CD4-positive, alpha-beta T cell treated with Interleukin-12 subunit alpha and Interleukin-12 subunit beta, for 1 hour (primary cell): ENCODE results near the gene MOV10L1.
"Not testable (repeated sequence)": the region's sequence is repeated elsewhere in the genome, so short reads cannot be mapped to it uniquely, and the experiment has no call there.

ENCODE experiments used
- DNase-seq: peaks from one replicate; pipeline ENCODE4 v3.0.0-alpha.2; 2020

The MOV10L1 gene

DNA sequence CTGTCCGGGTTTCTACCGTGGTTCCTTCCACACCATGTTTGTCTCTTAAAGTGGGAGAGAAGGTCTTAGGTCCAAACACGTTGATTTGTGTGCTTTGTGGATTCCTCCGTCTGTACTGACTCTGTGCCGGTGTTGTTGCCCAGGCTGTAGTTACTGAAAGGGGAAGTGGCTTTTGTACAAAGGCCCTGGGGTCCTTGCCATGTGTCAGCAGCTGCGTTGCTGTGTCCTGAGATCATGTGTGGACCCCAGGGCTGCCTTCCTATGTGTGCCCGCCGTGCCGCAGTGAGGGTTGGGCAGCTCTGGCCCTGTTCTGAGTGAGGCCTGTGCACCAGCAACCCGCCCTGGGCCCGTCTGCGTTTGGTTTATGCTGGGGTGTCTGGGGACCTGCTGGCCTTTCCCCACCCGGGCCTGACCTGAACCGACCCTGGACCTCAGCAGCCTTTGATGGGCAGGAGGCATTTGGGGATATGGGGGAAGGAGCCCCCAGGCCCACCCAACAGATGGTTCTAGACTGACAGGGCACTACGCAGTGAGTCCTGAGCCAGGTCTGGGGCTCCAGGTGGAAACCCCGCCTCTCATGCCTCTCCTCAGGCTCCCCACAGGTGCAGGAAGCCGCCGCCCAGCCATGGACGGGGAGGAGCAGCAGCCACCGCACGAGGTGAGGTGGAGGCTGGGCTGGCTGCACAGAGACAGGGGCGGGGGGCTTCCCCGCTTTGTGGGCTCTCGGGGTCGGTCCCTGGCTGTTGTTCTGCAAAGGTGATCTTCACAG lies 102.8 kb downstream of the MOV10L1 start:
- peak; percentile 65 for DNase-seq

DNA sequence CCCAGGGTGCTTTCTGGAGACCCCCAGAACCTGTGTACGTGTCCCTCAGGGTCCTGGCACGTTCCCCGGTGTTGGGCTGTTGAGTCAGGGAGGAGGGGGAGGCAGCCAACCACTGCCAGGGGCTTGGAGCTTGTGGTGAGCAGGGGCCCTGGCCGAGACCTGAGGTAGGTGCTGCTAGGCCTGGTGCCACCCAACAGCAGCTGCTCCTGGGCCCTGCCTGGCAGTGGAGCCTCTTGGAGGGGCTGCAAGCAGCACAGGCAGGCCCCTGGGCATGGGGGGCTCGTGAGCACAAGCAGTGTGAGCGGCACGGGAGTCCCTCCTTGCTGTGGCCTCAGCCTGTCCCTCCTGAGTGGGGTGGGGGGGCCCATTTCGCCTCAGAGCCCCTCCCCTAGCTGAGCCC lies 103.8 kb downstream of the MOV10L1 start:
- DNase-seq: no peak

DNA sequence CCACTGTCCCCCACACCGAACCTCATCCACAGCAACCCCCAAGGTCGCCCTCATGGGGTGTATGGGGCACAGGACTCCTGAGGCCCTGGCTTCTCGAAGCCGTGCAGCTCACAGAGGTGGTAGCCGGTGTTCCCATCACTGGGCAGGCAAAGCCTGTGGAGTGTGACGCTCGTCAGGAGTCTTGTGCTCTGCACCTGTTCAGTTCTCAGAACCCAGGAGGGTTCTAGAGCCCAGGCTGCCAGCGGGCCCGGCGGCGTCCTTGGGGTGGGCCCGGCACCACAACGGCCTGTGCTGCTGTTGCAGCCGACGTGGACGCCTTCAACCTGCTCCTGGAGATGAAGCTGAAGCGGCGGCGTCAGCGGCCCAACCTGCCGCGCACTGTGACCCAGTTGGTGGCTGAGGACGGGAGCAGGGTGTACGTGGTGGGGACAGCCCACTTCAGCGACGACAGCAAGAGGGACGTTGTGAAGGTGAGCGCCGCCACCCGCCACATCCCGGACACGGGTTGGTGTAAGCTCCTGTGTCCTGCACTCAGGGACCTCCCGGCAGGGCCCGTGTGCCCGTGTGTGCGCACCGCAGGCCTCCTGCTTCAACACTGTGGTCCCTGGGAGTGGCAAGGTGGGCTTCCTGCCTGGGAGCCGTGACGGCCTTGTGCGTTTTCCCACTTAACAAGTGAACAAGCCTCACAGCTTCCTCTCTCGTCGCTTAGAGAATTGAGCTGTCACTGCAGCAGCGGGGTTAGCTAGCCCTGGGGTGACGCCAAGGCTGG lies 104.4 kb downstream of the MOV10L1 start:
- DNase-seq: no peak

DNA sequence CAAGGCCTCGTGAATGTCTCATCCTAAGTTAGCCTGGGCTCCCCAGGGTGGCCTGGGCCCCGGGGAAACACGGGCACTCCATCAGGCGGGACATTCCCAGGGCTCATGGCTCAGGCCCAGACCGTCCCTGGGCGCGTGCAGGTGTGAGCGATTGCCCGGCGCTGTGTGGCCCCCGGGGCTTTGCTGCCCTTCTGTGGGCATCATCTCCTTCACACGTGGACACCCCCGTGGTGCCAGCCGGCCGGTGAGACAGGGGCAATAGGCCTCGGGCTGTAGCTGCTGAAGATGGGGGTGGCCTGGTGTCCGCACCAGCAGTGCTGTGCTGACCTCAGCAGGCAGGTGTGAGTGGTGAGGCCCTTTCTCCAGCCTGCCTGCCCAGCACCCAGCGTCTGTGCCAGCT lies 106.5 kb downstream of the MOV10L1 start:
- no peak for DNase-seq

DNA sequence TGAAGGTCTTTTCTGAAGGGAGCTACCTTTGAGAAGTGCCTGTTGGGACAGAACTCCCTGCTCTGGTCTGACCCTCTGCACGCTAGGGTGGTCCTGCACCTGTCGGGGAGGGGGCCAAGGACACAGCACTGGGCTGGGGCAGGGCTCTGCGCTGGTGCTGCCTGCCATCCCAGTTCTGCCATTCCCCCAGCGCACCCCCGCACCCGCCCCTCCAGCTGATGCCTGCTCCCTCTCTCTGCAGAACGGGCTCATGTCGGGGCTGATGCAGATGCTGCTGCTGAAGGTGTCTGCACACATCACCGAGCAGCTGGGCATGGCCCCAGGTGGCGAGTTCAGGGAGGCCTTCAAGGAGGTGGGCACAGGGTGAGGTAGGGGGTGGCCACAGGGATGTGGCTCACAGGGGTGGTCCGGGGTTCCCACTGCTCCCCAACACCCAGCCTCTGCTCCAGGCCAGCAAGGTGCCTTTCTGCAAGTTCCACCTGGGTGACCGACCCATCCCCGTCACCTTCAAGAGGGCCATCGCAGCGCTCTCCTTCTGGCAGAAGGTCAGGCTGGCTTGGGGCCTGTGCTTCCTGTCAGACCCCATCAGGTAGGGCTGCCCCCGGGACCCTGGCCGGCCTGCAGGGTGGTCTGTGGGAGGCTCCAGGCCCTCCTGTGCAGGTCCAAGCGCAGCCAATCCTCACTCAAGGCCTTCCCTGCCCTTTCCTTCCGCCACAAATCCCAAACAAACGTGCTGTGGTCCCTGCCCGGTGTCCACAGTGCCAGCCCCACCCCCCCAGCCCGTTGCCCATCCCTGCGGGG lies 107.4 kb downstream of the MOV10L1 start:
- no peak for DNase-seq

DNA sequence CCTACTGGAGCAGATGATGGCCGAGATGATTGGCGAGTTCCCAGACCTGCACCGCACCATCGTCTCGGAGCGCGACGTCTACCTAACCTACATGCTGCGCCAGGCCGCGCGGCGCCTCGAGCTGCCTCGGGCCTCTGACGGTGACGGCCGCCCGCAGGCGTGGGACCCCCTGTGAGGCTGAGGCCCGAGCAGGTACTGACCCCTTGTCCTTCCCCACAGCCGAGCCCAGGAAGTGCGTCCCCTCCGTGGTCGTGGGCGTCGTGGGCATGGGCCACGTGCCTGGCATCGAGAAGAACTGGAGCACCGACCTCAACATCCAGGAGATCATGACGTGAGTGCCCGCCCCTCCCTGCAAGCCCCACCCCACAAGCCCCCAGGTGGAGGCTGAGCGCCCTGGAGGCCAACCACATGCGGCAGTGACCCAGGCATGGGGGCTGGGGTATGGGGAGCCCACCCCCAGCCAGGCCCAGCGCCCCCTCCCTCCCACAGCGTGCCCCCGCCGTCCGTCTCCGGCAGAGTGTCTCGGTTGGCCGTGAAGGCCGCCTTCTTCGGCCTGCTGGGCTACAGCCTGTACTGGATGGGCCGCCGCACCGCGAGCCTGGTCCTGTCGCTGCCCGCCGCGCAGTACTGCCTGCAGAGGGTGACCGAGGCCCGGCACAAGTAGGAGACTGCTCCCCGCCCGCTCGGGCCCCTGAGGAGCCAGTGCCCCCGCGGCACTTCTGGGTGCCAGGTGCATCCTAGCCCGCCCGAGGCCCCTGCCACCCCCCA lies 108.2 kb downstream of the MOV10L1 start:
- no peak for DNase-seq

DNA sequence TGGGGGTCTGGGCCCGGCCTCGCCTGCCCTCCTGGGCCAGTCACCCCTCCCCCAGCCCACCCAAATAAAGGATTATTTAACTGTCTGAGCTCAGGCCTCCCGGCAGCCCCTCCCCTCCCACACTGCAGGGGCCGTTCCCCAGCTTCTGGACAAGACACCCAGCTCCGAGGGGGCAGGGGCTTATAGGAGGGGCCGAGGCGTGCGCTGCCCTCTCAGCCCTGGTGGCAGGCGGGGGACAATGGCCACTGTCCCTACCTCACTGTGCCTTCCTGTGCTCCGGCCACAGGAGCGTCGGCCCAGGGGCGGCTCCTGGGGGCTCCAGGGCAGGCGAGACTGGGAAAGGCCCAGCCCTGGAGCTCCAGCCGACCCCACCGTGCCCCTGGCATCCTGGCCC lies 108.8 kb downstream of the MOV10L1 start:
- no peak for DNase-seq

DNA sequence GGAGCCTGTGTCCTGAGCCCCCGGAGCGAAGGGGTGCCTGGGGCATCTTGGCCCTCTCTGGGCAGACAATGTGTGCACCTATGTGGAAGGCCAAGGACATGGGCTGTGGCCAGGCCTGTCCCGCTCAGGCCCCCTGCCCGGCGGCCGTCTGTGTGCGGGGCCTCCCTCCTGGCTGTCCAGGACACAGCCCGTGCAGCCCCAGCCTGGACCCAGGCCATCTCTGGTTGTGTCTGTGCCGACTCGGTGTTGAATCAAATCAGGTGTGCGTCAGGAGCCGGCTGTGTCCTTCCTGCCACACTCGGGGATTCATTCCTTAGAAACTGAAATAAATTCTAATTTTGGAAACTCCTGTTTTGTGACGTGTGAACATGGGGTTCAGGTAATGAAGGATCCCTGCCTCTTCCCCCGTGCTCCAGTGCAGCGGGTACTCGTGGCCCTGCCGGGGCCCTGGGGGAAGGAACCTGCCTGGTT lies 109.5 kb downstream of the MOV10L1 start:
- no peak for DNase-seq

DNA sequence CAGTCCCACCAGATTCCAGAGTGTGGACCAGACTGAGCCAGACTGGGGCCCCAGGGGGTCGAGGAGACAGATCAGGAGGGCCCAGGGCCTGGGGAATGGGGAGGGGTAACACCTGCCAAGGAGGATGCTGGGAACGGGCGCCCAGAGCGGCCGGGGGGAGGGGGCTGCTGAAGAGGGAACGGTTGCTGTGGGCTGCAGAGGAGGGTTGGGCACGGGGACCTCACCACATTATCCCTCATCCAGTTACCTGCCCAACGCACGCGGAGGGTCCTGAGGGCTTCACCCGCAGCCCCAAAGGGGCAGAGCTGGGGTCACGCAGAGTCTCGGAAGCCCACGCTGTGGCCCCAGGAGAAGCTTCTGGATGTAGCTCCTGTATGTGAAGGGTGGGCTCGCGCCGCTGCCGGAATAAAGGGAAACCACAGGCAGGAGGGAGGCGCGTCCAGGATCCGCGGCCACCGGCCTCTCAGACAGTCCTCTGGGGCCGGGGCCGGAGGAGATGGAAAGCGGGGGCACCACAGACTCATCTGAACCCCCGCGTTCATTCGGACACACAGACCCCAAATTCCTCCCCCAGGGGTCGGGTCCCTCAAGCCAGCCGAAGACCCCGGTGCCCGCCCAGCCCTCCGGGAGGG lies 110.1 kb downstream of the MOV10L1 start:
- no peak for DNase-seq

DNA sequence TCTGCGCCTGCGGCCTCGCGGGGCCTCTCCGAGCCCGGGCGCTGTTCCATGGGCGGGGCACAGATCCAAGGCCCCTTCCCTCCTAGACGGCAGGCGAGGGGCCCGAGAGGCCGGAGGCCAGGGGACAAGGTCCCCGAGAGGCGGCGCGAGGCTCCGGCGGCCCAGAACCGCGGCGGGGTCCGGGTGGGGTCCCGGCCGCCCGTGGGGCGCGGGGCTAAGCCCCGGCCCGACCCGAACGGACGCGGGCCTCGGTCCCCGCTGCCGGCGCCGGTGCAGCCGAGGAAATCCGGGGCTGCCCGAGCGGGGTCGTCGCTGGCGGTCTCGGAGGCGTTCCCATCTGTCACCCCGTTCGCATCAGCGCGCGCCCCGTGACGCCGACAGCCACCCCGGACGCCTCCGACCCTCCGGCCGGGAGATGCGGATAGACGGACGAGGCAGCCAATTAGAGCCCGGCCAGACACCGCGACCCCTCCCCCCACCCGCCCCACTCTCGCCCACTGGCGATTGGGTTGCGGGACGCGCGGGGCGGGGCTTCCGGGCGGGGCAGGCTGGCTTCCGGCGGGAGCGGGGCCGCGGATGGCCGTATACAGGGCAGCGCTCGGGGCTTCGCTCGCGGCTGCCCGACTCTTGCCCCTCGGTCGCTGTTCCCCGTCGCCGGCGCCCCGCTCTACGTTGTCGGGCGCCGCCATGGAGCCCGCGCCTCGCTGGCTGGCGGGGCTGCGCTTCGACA lies 110.8 kb downstream of the MOV10L1 start, which contains the start of gene SELENOO:
Gene SELENOO (plus strand): TSS at position 551 of the 730 bp plus-strand sequence. CDS start 26 bp downstream, at position 577.
- peak; percentile 94 for DNase-seq

DNA sequence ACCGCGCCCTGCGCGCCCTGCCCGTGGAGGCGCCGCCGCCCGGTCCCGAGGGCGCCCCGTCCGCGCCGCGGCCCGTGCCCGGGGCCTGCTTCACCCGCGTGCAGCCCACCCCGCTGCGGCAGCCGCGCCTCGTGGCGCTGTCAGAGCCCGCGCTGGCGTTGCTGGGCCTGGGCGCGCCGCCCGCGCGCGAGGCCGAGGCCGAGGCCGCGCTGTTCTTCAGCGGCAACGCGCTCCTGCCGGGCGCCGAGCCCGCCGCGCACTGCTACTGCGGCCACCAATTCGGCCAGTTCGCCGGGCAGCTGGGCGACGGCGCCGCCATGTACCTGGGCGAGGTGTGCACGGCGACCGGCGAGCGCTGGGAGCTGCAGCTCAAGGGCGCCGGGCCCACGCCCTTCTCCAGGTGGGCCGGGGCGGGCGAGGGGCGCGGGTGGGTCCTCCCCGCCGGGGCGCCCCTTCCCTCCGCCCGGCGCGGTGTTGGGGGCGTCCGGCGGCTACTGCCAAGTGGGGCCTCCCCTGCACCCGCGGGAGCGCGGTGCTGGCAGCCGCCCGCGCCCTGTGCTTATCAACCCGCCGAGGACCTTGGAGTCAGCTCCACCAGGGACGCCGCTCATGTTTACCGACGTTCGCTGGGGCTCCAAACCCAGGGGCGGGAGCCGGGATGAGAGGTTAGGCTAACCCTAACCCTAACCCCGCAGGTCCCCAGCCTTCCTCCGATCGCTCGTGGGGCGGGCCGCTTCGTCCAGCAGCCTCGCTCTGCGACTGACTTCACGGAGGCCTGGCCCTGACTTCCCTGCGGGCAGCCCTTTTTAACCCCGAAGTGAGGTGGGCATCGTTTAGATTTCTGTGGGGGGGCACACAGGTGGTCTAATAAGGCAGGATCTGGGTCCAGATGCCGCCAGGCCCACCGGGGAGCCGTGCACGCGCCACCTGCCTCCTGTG lies 111.7 kb downstream of the MOV10L1 start:
- no peak for DNase-seq

DNA sequence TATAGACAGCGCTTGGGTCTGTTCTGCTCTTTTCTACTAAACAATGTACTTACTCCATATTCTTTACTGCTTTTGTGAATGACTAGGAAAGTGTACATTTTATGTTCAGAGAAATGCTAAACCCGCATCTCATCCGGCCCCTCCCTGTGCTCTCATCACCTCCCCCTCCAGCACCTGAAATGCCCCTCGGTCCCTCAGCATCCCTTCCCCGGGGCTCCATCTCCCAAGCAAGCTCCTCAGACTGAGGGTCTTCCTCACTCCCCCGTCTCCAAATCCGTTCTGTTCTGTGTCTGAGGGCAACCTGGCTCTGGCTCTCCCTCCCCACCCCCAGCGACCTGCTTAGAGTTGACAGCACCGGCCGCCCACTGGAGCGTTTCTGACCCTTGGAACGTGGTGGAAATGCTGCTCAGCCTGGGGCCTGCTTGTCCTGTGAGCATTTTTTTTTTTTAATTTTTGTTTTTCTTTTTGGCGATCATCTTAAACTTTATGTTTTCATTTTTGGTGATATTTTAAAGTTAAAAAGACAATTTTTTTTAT lies 112.4 kb downstream of the MOV10L1 start:
- no peak for DNase-seq

DNA sequence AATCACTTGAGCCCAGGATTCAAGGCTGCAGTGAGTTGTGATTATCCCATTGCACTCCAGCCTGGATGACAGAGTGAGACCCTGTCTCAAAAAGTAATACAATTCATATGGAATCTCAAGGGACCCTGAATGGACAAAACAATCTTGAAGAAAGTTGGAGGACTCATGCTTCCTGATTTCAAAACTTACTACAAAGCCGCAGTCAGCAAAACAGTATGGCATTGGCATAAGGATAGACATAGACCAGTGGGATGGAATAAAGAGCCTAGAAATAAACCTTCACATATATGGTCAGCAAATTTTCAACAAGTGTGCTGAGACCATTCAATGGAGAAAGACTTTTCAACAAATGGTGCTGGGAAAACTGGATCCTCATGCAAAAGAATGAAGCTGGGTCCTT lies 113.5 kb downstream of the MOV10L1 start:
- DNase-seq: no peak

DNA sequence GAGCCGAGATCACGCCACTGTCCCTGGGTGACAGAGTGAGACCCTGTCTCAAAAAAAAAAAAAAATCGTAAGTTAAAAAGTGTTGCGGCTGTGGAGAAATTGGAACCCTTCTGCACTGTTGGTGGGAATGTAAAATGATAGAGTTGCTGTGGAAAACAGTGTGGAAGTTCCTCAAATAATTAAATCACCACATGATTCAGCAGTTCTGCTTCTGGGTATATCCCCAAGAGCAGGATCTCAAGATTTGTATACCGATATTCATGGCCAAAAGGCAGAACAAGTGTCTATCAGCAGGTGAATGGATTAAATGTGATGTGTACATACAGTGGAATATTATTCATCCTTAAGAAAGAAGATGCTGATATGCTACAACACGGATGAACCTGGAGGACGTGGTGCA lies 114.8 kb downstream of the MOV10L1 start:
- DNase-seq: no peak

DNA sequence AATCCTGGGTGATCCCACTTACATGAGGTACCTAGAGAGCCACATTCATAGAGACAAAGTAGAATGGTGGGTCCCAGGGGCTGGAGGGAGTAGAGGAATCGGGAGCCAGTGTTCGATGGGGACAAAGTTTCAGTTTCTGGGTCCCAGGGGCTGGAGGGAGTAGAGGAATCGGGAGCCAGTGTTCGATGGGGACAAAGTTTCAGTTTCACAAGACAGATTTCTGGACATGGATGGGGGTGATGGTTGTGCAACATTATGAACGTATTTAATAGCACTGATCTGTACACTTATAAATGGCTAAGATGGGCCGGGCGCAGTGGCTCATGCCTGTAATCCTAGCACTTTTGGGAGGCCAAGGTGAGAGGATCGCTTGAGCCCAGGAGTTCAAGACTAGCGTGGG lies 115.2 kb downstream of the MOV10L1 start:
- not testable (repeated sequence) for DNase-seq

DNA sequence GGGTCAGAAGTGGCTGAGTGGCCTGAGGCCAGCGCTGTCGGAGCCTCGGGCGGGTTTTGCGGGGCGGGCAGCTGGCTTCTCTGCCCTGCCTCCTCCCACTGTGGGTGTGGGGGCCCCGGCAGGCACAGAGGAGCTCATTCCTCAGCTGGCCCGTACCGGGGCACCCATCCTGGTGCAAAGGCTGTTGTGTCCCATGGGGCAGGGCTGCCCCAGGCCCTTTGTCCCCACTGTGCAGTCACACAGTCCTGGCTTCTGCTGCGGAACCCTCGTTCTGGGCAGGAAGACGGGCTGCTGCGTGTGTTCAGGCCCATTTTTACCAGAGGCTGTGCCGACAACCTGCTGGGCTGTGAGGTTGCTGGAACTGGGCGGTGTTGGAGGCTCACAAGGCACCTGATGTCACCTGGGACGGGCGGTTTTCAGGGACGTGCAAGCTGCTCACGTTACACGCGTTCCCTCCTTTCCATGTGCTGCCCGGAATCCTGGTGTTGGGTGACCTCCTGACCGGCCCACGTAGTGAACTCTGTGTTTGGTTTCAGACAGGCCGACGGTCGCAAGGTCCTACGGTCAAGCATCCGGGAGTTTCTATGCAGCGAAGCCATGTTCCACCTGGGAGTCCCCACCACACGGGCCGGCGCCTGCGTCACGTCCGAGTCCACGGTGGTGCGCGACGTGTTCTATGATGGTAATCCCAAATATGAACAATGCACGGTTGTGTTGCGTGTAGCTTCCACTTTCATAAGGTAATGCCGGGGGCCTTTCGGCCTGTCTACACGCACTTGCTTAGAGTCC lies 116.2 kb downstream of the MOV10L1 start:
- no peak for DNase-seq

DNA sequence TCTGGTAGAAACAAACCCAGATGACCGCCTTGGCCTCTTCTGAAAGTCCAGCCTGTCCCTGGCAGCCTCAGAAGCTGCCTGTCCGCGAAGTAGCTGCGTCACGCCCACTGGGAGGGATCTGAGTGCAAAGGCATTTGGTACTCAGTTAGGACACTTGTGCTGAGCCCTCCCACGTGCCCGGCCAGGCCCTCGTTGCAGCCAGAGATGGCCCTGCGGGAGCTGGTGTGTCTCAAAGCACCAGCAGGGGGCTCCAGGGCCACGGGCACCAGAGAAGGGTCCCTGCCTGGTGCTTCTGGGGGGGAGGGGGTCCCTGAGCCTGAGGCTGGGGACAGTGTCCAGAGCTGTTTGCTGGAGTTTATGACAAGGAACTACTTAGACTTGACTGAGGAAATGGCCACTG lies 116.8 kb downstream of the MOV10L1 start:
- no peak for DNase-seq

DNA sequence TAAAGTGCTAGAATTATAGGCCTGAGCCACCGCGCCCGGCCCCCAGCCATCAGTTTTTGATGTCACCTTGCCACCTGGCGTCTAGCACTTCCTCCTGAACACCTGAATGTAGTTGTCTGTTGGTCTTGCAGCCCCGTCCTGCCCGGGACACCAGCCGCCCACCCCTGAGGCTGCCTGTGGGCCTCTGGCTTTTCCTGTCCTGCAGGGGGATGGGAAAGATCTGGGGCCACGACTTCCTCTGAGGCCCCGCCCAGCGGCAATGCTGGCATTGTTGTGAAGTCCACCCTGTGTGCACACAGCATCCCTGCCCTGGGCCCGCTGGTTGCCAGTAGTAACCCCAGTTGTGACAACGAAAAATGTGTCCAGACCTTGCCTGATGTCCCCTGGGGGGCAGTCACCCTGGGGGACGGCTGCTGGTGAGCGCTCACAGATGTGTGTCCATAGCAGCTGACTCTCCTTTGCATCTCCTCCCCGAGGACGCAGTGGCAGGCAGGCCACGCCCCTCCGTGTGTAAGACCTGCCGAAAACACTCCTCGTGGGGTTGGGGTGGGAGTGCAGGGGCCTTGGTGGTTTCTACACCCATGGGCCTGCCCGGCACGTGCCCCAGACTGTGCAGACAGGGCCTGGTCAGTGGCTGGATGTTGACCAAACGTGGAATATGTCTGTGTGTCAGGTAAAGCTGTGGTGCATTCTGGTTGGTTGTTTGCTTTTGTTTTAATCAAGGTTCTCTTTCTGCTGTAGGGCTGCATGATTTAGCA lies 117.8 kb downstream of the MOV10L1 start:
- DNase-seq: no peak
